SKM-1 (cell line): Measurements from ENCODE around the gene MSRB3.
"Not testable (repeated sequence)": the region's sequence is repeated elsewhere in the genome, so short reads cannot be mapped to it uniquely, and the experiment has no call there.

Experiments used
- DNase-seq: peaks from one replicate; lab custom pipeline; 2025; ENCODE audit not compliant: unreplicated experiment; lab: John Stamatoyannopoulos, UW

The MSRB3 gene

GRCh38 chr12:65278576-65279368, at the start of gene MSRB3:
Gene MSRB3, plus strand, starts transcription at chr12:65278683. Its CDS starts 29,897 bp downstream, at chr12:65308580.
- no peak for DNase-seq

GRCh38 chr12:65229441-65229840, 49.0 kb upstream of the MSRB3 start:
- DNase-seq: no peak

DNA sequence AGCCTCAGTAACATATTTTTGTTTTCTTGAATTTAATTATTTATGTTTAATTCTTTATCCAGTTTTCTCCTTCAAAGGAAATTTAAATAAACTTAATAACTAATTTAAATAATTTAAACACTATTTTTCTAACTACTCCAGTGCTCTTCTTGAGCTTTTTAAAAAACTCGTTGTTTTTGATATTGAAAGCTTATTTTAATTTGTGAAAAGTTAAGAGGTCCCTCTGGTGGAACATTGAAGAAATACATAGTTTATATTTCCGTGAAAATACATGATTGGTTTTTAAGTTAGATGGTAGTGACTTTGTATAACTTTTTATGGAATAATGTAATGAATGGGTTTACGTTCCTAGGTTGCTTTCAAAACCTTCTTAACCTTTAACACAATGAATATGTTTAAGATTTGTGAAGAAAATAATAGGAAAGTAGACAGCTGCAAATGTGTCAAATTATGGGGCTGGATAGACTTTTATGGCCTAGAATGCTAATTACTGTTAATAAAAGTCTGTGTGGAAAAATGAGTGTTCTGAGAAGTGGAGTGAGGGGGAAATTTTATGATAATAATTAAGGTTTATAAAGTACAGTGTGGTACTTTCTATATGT, 45.9 kb upstream of the MSRB3 start:
- no peak for DNase-seq

DNA sequence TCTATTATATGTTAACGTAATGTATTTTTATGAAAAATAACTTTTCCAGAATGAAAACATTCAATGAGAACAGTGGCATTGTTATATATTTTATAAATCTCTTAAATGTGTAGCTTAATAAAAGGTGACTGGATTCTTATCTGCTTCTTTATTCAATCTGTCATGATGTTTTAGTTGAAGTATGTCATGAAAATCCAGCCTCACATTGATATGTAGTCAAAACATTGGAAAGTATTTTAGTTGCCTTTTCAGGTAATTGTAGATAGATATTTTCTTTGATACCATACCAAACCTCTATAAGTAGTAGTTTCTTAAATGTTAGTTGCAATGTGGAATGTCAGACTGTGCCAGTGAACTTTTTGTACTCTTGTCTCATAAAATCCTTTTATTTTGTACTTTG, 41.3 kb upstream of the MSRB3 start:
- DNase-seq: no peak

DNA sequence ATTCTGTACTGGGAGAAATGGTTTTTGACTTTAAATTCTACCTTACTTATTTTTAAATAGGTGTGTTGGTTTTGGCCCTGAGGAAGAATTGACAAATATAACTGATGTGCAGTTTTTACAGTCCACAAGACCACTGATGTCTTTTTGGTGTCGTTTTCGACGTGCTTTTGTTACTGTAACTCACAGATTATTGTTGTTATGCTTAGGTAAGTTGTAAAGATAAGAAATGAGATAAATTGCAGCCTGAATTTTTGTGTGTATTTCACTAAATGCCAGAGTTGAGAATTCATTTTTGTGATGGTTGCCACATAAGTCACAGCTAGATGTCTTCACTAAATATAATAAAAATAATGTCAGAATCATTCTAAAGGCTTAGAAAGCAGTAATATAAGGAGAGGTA, 39.9 kb upstream of the MSRB3 start:
- DNase-seq: no peak

DNA sequence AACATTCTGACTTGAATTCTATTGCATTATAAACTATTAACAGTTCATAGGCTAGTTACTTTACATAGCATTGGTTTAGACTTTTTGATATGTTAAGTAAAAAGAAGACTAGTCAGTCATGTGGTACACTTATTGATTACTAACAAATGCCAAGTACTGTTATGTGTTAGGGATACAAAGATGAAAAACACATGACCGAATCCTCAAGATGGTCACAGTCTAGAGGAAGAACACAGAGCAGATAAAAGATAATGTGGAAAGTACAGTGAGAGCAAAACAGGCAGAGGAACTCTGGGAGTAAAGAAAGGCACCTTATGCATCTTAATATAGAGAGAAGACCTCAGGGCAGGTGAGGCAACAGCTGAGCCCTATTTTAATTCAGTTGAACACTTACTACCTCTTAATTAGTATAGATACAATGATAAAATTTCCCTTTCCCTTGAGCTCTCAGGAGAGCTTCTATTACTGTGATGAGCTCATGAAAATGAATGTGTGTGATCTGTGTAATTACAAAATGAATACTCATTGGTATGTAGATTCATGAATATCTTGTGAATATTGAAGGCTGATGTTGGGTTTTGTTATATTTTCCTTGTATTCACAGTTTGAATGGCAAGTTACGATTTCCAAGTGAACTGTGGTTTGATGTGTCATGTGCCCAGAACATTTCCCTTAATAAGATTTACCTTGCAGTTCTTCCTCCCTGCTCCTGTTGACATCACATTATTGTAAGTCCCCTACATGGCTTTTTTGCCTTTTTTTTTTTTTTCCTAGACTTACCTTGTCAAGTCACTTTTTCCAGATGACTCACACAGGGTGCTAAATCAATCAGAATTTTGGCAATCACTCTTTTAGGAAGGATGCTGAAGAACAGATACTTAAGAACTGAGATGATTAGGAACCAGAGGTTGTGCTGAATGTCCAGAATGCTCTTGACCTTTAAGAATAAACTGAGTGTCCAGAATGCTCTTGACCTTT, 29.5 kb upstream of the MSRB3 start:
- DNase-seq: no peak

DNA sequence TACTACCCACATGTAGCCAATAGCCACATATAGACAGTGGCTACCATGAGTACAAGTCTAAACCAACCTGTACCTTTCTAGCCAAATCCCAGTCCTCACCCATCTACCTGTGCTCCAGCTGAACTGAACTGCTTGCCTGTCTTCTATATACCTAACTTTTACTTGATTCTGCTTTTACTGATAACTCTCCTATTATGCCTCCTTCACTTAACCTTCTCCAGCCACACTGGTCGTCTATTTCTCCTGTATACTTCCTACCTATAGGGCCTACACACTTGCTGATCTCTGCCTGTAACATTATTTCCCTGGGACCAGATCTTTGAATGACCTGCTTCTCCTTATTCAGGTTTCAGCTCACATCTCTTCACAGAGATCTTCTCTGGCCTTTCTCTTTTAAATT, 26.0 kb upstream of the MSRB3 start:
- DNase-seq: no peak

DNA sequence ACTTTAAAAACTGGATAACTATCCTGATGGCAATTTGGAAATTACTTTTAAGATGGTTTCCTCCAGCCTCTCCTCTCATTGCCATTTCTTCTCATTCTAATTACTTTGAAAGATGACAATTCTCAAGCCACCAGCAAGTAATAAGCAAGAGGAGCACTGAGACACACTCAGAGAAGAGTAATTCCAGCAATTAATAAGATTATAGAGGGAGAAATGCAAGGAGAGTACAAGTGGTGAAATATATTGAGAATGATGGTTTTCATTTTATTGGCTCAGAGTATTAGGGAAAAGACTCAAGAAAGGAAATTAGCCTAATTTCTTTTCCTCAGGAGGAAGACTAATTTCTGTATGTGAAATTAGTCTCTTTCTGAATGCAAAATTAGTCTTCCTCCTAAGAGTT, 20.5 kb upstream of the MSRB3 start:
- DNase-seq: no peak

- no peak for DNase-seq
Observed at GRCh38 chr12:65259501-65259900, 19.0 kb upstream of the MSRB3 start.

GRCh38 chr12:65263777-65264176, 14.7 kb upstream of the MSRB3 start:
- no peak for DNase-seq

GRCh38 chr12:65266408-65266807, 12.1 kb upstream of the MSRB3 start:
- DNase-seq: no peak

DNA sequence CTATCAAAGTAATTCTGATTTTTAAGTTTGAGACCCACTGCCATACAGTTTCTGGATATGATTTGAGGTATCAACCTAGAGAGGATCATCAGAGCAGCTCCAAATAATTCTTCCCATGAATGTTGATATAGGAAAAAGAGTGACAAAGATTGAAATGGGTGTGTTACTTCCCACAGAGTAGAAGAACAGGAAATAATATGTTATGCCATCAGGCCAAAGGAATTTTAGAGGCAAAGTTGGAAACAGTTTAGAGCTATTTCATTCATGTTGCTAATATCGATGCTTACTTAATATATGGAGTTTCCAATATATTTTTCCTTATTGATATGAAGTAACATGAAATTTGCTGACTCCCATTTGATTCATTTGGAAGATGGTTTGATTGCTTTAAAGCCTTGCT, 8.9 kb upstream of the MSRB3 start:
- no peak for DNase-seq

- DNase-seq: no peak
Observed at GRCh38 chr12:65274602-65275272, 3.7 kb upstream of the MSRB3 start.

DNA sequence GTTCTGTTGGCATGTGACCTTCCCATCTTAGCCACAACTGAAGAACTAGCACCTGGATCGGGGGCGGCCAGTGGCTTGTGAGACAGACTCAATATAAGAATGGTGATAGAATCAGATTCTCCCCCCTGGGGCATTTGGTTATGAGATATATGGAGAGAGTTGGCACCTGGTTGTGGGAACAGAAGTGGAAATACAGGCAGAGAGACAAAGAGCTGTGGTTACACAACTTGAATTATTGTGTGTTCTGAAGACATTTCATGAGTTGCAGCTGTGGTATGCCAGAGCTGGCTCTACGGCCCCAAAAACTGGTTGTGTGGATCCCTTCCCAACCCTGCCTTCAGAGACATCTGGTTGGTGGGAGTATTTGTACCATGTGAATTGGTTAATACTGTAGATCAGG, 2.9 kb upstream of the MSRB3 start:
- no peak for DNase-seq

DNA sequence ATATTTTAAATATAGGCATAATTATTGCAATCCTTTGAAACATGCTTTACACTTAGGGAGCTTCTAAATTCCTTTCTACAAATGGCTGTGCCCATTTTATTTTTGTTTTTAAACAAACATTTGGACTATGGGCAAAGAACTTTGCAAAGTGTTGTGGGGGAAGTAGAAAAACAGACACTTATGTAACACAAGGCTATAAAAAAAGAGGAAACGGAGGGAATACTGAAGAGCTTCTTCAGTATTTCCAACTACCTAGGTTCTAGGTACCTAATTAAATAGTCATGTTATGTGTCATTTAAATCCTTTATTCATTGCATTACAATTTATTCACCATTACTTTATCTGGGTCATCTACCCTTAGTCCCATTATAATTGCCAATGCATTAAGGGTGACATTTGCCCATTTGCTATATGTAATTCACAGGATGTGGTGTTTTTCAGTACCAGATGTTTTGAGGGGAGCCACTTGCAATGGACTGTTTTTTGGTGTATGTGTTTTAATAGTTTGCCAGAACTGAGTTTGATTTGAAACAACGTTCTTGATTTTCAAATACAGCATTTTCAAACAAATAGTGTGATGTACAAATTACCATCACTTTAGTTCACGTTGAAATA, 1.5 kb upstream of the MSRB3 start:
- no peak for DNase-seq

DNA sequence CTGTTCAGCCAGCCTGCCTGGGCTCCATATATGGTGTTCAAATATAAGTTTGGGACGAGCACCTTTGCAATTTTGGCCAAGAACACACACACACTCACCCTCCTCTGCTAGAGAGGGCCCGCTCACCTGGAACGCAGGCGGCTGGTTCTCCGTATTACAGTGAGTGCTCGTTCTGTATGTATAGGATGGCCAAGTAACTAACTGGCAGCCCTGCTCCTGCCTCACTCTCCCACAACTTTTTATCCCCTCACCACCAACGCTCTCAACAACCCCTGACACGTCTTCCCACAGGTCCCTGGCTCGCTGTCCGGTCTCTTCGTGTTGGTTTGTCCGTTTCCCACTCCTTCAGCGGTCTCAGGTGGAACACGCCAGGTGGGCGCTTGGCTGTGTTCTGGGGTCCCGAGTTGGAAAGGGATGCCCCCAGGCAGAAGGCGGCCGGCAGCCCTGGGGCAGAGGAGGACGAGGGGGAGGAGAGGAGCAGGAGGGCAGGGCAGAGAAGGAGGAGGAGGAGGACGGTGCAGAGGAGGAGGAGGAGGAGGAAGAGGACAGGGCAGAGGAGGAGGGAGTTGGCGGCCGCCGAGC, 398 bp upstream of the MSRB3 start:
- no peak for DNase-seq

- DNase-seq: no peak
Observed at GRCh38 chr12:65279369-65280112, 1.1 kb downstream of the MSRB3 start.

DNA sequence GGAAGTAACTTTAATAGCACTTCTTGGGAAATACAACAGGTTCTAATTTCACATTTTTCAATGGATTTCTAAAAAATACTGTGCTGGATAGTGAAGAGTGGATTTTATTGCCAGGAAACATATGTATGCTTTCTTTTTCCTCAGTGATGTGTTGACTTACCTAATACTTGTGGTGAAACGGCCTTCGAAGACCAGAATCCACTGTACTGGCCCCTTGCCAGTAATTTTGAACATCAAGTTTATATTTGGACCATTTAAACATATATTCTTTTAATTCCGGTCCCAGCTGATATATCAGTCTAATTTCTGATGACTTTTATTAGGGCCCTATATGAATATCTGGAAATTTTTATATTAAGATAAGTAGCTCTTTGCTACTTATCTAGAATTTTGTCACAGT, 1.8 kb downstream of the MSRB3 start:
- DNase-seq: no peak

DNA sequence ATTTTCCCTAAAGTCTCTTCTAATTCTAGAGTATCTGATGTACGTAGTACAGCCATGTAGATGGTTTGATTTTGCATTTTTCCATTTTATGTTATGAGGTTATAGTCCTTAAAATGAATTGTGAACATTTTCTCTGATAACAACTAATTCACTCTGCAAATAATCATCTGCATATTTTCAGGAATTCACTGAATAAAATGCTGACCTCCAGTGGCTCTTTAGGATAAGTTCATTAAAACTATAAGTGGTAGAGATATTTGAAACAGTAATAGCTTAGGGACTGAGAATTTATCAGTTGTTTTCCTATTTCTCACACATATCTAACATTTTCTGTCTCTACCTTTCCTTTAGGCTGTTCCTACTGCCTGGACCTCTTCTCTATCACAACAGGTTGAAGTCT, 4.4 kb downstream of the MSRB3 start:
- DNase-seq: no peak

DNA sequence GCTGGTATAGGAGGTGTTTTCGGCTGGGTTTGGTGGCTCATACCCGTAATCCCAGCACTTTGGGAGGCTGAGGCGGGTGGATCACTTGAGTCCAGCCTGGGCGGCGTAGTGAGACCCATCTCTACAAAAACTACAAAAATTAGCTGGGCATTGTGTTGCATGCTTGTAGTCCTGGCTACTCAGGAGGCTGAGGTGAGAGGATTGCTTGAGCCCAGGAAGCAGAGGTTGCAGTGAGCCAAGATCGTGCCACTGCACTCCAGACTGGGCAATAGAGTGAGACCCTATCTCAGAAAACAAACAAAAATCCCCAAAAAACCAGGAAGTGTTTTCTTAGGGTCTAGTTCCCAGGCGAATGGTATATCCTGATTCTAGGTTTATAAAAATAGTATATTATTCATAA, 7.0 kb downstream of the MSRB3 start:
- DNase-seq: not testable (repeated sequence)
